Stimulated activated naive B cell treated with anti-CD40 and anti-IgM and Interleukin-4, amounts not matched to agents 10 μg/mL and 1 μg/mL and 100 μg/mL, for 72 hours (primary cell): ENCODE results near the gene FDCSP.
"Not testable (repeated sequence)": the region's sequence is repeated elsewhere in the genome, so short reads cannot be mapped to it uniquely, and the experiment has no call there.

ENCODE experiments used
- ATAC-seq, 2 donors: fragments of 150-1000 bp; cut with Tn5 transposase; replicated peaks; 2 replicates each; pipeline ENCODE4 v1.10.0; 2021; ENCODE audit warnings: moderate library complexity in 1 of 2
- DNase-seq: peaks from one replicate; pipeline ENCODE4 v3.0.0; 2021
- H3K27ac Mint-ChIP-seq: one replicate; pipeline ENCODE4 v1.8.0; 2022; ENCODE audit warnings: mild to moderate bottlenecking, mixed read lengths
- H3K27me3 Mint-ChIP-seq, 2 donors: one replicate each; pipeline ENCODE4 v1.8.0; 2022; ENCODE audit warnings: mixed read lengths in 2 of 2
- H3K36me3 Mint-ChIP-seq, 2 donors: one replicate each; pipeline ENCODE4 v1.8.0; 2022; ENCODE audit warnings: mixed read lengths in 2 of 2, mild to moderate bottlenecking in 1 of 2
- H3K4me1 Mint-ChIP-seq, 2 donors: one replicate each; pipeline ENCODE4 v1.8.0; 2022; ENCODE audit warnings: mixed read lengths in 2 of 2, mild to moderate bottlenecking in 1 of 2
- H3K4me3 Mint-ChIP-seq, 2 donors: one replicate each; pipeline ENCODE4 v1.8.0; 2022; ENCODE audit warnings: mild to moderate bottlenecking in 2 of 2, mixed read lengths in 2 of 2, moderate library complexity in 1 of 2
- H3K9me3 Mint-ChIP-seq, 2 donors: one replicate each; pipeline ENCODE4 v1.8.0; 2022; ENCODE audit warnings: mixed read lengths in 2 of 2, mild to moderate bottlenecking in 1 of 2

The FDCSP gene

GRCh38 chr4:70203601-70204000 is 22.3 kb upstream of the FDCSP start:
- H3K36me3 Mint-ChIP-seq = no peaks in the 10 kb centered on the region
- no peak overlapping the region for H3K27ac Mint-ChIP-seq
- H3K27me3 Mint-ChIP-seq = no peaks in the 10 kb centered on the region
- no peak for DNase-seq
- no peak overlapping the region for H3K4me3 Mint-ChIP-seq
- H3K4me1 Mint-ChIP-seq = no peaks in the 10 kb centered on the region
- peaks cover 0 to 3% of the 10 kb centered on the region in 2 donors for H3K9me3 Mint-ChIP-seq
- ATAC-seq = no peak

DNA sequence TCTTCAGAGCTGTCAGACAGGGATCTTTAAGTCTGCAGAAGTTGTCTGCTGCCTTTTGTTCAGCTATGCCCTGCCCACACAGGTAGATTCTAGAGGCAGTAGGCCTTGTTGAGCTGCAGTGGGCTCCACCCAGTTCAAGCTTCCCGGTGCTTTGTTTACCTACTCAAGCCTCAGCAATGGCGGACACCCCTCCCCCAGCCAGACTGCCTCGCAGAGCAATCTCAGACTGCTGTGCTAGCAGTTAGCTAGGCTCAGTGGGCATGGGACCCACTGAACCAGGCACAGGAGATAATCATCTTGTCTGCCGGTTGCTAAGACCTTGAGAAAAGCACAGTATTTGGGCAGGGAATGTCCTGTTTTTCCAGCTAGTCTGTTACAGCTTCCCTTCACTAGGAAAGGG is 13.2 kb upstream of the FDCSP start:
- H3K27me3 Mint-ChIP-seq, H3K27ac Mint-ChIP-seq, DNase-seq, H3K4me3 Mint-ChIP-seq, H3K36me3 Mint-ChIP-seq, ATAC-seq, H3K4me1 Mint-ChIP-seq: not testable (repeated sequence)
- peaks cover 0 to 10% of the 10 kb centered on the region in 2 donors for H3K9me3 Mint-ChIP-seq

GRCh38 chr4:70216109-70216508 is 9.8 kb upstream of the FDCSP start:
- not testable (repeated sequence) for ATAC-seq, DNase-seq, H3K36me3 Mint-ChIP-seq, H3K27me3 Mint-ChIP-seq, H3K27ac Mint-ChIP-seq, H3K4me3 Mint-ChIP-seq, H3K4me1 Mint-ChIP-seq, H3K9me3 Mint-ChIP-seq

- H3K27ac Mint-ChIP-seq, H3K4me1 Mint-ChIP-seq, DNase-seq, ATAC-seq, H3K27me3 Mint-ChIP-seq, H3K36me3 Mint-ChIP-seq, H3K4me3 Mint-ChIP-seq, H3K9me3 Mint-ChIP-seq: not testable (repeated sequence)
Observed at GRCh38 chr4:70216550-70216949, 9.4 kb upstream of the FDCSP start.

- not testable (repeated sequence) for H3K4me3 Mint-ChIP-seq, ATAC-seq, H3K4me1 Mint-ChIP-seq, H3K27ac Mint-ChIP-seq, DNase-seq, H3K9me3 Mint-ChIP-seq, H3K27me3 Mint-ChIP-seq, H3K36me3 Mint-ChIP-seq
Observed at GRCh38 chr4:70221389-70221788, 4.5 kb upstream of the FDCSP start.

DNA sequence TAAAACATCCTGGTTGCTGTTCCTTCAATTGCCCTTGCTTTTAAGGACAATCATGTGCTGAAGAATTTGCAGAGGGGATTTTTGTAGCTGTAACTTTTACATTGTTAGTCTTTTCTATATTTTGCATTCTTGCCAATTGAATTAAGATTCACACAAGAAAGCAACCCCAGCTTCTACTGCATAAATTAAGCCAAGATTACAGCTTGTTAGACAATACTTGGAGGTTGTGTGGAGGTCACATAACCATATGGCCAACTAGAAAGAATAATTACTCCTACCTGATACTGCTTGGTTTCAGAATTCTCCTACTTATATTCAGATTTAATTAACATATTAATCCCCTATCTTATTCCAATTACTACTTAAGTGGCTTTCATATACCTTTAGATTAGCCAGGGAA is 4.1 kb upstream of the FDCSP start:
- not testable (repeated sequence) for H3K27me3 Mint-ChIP-seq, ATAC-seq, H3K9me3 Mint-ChIP-seq, H3K36me3 Mint-ChIP-seq, DNase-seq, H3K27ac Mint-ChIP-seq, H3K4me3 Mint-ChIP-seq, H3K4me1 Mint-ChIP-seq

GRCh38 chr4:70236125-70236524 is 10.2 kb downstream of the FDCSP start:
- no peaks in the 10 kb centered on the region for H3K36me3 Mint-ChIP-seq
- no peaks in the 10 kb centered on the region for H3K27me3 Mint-ChIP-seq
- H3K4me3 Mint-ChIP-seq = no peak overlapping the region
- DNase-seq (no peak), ATAC-seq (no peak)
- no peaks in the 10 kb centered on the region for H3K9me3 Mint-ChIP-seq
- no peak overlapping the region for H3K27ac Mint-ChIP-seq
- H3K4me1 Mint-ChIP-seq = no peaks in the 10 kb centered on the region

GRCh38 chr4:70239131-70239883 is 13.4 kb downstream of the FDCSP start:
- Mint-ChIP-seq H3K4me1 (no peaks in the 10 kb centered on the region), H3K36me3 (no peaks in the 10 kb centered on the region), H3K9me3 (no peaks in the 10 kb centered on the region), H3K27me3 (no peaks in the 10 kb centered on the region), H3K27ac (no peak overlapping the region), H3K4me3 (no peak overlapping the region)
- DNase-seq (no peak), ATAC-seq (no peak)

DNA sequence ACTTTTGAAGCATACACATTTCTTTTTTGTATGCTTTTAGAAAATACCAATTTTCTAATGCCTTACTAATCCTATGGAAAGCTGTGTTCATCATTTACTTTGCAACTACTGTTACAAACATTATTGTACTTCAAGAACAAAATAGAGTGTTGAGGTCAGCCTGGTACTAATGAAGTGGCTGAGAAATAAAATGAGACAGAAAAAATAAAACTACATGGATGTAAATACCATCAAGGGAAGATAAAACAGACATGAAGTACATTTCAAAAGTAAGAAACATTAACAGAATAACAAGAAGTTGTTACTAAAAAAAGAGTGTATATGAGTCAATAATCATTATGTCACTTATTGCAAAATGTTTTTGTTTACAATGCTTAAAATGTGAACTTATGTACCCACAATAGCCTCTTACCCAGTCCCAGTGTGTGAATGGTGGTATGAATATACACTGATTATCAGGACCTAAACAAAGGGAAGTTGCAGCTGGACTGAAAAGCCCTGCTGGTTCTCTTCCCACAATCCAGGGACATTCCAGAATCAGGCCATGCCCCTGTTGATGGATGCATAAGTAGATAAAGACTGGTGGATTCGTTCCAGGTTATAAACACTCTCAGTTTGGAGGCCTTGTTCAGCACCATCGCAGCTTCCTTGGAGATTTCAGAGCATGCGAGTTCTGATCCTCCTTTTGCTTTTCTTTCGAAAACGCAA is 14.1 kb downstream of the FDCSP start:
- Mint-ChIP-seq H3K4me3 (no peak overlapping the region), H3K36me3 (no peaks in the 10 kb centered on the region), H3K4me1 (no peaks in the 10 kb centered on the region), H3K27ac (no peak overlapping the region), H3K9me3 (no peaks in the 10 kb centered on the region), H3K27me3 (no peaks in the 10 kb centered on the region)
- ATAC-seq (no peak), DNase-seq (no peak)

GRCh38 chr4:70242297-70242696 is 16.4 kb downstream of the FDCSP start, which contains the start of gene CSN3:
Gene CSN3, plus strand, starts transcription at chr4:70242597. Its CDS starts 2,223 bp downstream, at chr4:70244820.
- not testable (repeated sequence) for H3K4me3 Mint-ChIP-seq

GRCh38 chr4:70243091-70243490 is 17.2 kb downstream of the FDCSP start:
- H3K9me3 Mint-ChIP-seq = no peaks in the 10 kb centered on the region
- H3K36me3 Mint-ChIP-seq = no peaks in the 10 kb centered on the region

More at GRCh38 chr4:70242297-70242696, 16.4 kb downstream of the FDCSP start, which contains the start of gene CSN3:
- not testable (repeated sequence) for H3K36me3 Mint-ChIP-seq, H3K27ac Mint-ChIP-seq, H3K4me1 Mint-ChIP-seq, ATAC-seq, H3K9me3 Mint-ChIP-seq, DNase-seq, H3K27me3 Mint-ChIP-seq

GRCh38 chr4:70251250-70251944 is 25.5 kb downstream of the FDCSP start:
- Mint-ChIP-seq H3K27ac (no peak overlapping the region), H3K36me3 (no peaks in the 10 kb centered on the region), H3K27me3 (no peaks in the 10 kb centered on the region), H3K9me3 (no peaks in the 10 kb centered on the region), H3K4me3 (no peak overlapping the region), H3K4me1 (no peaks in the 10 kb centered on the region)
- DNase-seq (no peak), ATAC-seq (no peak)

More at GRCh38 chr4:70243091-70243490, 17.2 kb downstream of the FDCSP start:
- ATAC-seq (no peak), DNase-seq (no peak)
- no peak overlapping the region for H3K27ac Mint-ChIP-seq
- no peaks in the 10 kb centered on the region for H3K4me1 Mint-ChIP-seq
- H3K27me3 Mint-ChIP-seq = no peaks in the 10 kb centered on the region
- no peak overlapping the region for H3K4me3 Mint-ChIP-seq

- no peaks in the 10 kb centered on the region for H3K36me3 Mint-ChIP-seq
- no peak overlapping the region for H3K4me3 Mint-ChIP-seq
- no peaks in the 10 kb centered on the region for H3K9me3 Mint-ChIP-seq
- no peaks in the 10 kb centered on the region for H3K27me3 Mint-ChIP-seq
- ATAC-seq (no peak), DNase-seq (no peak)
- H3K27ac Mint-ChIP-seq = no peak overlapping the region
- H3K4me1 Mint-ChIP-seq = no peaks in the 10 kb centered on the region
Observed at GRCh38 chr4:70251945-70252277, 26.0 kb downstream of the FDCSP start.

- Mint-ChIP-seq H3K9me3 (peaks cover 0 to 3% of the 10 kb centered on the region in 2 donors), H3K27me3 (no peaks in the 10 kb centered on the region), H3K4me1 (no peaks in the 10 kb centered on the region), H3K27ac (no peak overlapping the region), H3K4me3 (no peak overlapping the region), H3K36me3 (no peaks in the 10 kb centered on the region)
- no peak for ATAC-seq
- no peak for DNase-seq
Observed at GRCh38 chr4:70269674-70270073, 43.8 kb downstream of the FDCSP start.

DNA sequence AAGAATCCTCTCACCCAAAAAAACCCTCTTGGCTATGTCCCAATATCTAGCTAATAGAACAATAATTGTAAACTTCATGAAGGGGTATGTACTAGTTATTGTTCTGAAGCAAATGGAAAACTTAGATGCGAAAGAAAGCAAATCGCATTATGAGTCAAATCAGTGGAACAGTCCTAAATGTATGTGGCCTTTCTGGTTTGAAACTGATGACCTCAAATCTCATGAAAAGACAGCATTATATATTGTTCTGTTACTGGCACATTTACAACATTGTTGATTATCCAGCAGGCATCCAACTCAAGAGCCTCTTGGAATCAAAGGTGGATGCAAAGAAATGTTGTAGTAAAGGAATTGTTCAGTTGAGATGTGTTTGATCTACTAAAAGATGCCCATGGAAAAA is 51.2 kb downstream of the FDCSP start:
- Mint-ChIP-seq H3K27ac (no peak overlapping the region), H3K9me3 (peaks cover 0 to 4% of the 10 kb centered on the region in 2 donors), H3K36me3 (no peaks in the 10 kb centered on the region), H3K4me1 (no peaks in the 10 kb centered on the region), H3K27me3 (no peaks in the 10 kb centered on the region), H3K4me3 (no peak overlapping the region)
- ATAC-seq (no peak), DNase-seq (no peak)
